Putamen (tissue), 1 donor: ENCODE data around the gene LRRC32.

Experiments
- DNase-seq: peaks from one replicate; pipeline ENCODE4 v3.0.0-alpha.2; 2016; ENCODE audit warnings: low spot score

Gene LRRC32

DNA sequence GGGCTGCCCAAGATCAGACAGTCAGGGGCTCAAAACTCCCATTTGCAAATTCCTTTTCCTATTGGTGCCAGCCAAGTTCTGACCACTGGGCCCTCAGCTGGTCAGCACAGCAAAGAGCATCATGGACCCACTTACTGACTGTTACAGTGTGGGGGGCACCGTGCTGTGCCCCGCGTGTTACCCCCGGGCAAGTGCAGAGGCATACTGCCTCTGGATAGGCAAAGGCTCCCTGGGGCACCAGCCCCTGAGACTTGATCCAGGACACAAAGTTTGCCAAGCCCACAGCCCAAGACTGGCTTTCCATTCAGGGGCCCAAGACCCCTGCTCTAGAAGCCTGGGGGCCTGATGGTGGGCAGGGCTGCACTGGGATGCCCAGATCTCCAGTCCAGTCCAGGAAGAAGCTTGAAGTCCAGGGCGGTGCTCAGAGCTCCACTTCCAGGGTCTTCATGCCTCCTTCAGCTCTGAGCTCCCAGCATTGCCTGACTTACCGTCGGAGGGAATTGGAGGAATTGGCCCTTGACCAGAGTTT is 6.6 kb downstream of the LRRC32 start:
- no peak for DNase-seq

DNA sequence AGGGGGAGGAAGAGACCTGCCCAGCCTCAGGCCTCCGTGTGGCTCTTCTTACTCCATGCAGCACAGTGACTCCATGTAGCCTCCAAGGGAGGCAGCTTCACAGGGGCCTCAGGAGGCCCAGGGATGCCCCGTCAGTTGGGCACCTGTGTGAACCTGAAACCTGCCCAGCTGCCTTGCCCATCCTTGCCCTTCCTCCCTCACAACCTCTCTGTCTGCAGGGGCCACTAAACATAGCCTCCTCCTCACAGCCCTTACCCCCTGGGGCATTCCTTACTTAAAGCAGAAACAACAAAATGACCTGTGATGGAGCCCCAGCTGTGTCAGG is 7.1 kb downstream of the LRRC32 start:
- DNase-seq, result no peak

DNA sequence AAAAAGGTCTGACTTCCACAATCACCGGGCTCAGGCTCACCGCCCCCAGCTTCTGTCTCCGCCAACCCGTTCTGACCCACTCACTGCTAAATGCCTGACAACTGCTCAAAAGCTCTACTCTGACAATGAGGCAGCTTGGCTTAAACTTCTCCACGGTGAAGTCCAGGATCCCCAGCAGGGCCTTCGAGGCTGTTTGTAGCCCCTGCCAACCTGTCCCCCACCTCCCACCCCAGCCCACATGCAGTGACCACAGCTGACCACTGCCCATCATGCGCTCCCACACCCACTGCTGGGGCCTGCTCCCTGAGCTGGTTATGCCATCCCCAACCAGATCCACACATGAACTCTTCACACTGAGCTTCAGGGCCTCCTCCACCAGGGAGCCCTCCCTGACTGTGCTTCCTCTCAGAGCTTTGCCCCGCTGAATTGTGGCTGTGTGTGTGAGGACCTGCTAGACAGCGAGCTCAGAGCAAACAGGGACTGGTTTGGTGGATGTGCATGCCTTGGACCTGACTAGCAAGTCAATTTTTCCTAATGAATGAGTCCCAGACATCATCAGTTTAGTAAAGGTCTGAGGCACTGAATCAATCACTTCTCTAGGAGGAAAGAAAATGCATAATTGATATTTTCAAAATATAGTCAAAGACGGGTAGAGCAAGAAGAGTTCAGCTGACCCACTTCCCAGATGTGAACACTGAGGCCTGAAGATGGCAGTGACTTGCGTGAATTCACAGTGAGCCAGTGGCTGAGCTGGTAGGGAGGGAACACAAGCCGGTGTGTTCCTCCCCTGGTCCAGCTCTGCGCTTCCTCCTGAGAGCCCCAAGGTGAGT is 7.7 kb downstream of the LRRC32 start:
- no peak for DNase-seq

DNA sequence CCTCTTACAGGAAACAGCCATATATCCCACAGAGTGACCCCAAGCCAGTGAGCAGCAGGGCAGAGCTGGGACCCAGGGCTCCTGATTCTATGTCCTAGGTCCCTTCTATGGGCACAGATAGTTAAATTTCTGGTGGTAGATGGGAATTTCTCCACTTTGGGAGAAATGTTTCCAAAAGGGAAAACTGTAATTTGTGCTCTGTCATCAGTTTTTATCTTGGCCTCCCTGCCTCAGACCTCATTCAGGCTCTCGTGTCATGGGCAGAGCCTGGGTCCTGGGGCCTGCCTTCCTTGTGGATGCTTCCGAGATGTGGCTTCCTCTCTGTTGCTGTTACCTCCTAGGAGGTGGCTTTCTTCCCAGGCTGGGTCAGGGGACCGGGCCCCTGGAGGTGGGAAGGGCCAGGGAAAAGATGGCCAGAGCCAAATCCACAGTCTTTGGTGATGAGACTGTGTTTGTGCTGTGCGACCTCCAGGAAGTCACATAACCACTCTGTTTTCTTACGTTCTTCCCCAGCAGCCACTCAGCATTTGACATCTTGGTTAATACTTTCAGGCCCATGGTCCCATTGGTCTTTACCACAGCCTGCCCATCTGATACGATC is 8.6 kb downstream of the LRRC32 start:
- no peak for DNase-seq

DNA sequence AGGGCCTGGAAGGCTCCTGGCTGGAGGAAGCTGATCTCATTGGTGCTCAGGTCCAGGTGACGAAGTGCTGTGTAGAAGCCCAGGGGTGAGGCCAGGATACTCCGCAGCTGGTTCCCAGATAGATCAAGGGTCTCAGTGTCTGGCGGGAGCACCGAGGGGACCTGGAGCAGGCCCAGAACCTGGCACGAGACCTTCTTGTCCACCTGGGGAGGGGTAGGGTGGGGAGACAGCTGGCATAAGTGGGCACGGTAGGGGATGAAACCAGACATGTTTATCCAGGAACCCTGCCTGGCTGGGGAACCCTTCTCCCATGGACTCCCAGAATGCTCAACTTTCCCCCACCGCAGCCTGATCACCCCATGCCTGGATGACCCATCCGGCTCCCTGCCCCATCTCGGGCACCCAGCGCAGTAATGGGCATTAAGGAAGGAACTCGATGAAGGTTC is 9.2 kb downstream of the LRRC32 start:
- no peak for DNase-seq

DNA sequence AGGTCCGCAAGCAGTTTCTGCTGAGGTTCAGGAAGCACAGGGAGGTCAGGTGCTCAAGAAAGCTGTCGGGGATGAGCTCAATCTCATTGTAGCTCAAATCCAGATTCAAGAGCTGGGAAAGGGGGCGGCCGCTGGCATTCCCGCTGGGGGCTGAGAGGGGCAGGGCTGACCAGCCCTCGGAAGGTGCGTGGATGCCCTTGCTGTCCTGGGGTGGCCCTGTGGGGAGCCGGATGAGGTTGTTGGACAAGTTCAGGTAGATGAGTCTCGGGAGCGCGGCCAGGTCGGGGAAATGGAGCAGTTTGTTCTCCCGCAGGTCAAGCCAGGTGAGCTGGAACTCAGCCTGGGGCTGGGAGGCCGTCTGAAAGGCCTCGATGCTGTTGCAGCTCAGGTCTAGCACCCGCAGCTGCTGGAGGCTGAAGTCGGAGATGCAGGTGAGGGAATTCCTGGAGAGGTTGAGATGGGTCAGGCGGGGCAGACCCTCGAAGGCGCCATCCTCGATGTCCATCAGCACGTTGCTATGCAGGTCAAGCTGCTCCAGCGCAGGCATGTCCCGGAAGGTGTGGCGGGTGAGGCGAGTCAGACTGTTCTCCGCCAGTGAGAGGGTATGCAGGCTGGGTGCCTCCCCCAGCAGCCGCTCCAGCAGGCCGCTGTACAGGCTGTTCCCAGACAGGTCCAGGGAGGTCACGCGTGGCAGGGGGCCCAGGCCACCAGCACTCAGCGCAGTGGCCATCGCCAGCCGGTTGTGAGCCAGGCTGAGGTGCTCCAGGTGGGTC is 9.8 kb downstream of the LRRC32 start:
- DNase-seq, result no peak

DNA sequence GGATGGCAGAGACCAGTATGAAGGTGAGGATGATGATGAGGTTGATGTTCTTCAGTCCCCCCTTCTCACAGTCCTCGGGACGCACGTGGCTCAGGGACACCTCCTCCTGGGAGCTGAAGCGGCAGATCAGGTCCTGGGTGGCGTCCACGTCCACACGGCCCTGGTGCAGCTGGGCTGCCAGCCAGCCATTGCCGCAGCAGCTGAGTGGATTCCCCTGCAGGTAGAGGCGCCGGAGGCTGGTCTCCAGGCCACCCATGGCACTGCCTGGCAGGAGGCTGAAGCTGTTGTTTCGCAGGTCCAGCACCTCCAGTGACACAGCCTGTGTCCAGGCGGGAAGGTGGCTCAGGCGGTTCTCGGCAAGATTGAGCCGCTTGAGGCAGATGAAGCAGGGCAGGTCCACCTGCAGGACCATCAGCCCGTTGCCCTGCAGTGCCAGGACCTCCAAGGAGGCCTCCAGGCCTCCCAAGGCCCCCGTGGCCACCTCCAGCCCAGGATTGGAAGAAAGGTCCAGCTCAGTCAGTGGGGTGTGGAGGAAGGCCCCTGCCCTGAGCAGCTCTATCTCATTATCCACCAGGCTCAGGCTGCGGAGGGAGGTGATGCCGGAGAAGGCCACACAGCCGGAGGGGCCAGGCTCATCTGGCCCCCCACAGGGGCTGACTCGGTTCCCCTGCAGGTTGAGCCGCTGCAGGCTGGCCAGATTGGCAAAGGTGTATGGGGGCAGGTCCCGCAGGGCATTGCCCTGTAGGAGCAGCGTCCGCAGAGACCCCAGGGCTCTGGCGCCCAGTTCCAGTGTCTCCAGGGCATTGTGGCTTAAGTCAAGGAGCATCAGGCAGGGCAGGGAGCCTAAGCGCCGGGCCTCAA is 10.6 kb downstream of the LRRC32 start:
- no peak for DNase-seq

DNA sequence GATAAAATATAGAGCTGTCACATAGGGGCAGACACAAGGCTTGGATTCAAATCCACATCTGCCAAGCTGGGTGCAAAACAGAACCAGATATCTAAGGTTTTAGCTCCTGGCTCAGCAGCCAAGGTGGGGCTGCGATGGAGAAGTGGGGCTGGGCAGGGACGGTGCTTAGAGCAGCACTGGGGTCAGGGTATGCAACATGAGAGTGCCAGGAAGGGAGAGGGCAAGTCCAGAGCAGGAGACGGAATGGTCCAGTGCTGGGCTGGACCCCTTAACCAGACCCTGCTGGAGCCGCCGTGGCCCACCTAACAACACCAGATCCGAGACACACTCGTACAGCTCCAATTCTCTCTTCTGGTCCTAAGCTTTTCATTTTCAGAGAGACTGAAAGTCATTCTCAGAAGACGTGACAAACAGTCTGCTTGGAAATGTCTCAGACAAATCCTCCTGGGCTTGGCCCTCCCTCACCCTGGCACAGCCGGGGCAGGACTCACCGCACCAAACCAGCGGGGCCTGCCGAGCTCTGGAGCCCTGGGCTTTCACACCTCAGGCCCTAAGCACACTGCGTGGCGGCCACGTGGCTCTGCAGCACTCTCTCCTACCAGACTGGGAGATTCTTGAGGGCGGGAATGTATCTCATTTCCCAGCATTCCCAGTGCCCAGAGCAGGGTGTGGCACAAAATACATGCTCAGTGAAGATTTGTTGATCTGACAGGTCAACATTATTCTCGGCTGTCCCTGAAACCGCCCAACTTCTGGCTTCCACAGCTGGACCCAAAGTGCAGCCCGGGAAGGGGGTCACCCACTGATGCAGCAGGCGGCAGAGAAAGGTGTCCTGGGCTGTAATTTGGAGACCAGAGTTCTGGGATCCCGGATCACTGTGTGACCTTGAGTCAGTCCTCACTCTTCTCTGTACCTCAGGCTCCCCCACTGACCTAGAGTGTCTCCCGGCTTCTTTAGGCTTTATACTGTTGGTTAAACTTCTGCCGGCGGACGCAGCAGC is 11.6 kb downstream of the LRRC32 start:
- DNase-seq, result no peak

DNA sequence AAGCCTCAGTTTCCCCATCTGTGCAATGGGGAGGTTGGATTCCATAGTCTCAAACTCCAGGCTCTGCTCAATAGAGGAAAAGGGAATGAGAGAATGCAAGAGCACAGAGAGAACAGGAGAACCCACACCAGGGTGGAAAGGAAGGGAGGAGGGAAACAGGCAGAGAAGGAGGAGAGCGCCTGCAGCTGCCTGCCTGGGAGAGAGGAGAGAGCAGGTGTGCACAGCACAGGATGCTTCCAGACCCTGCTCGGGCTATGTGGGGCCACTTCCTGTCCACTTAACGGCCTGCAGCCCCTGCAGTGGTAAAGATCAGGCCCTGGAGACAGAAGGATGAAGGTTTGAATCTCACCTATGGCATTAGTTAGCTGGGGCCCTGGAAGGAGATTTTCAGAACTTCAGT is 12.3 kb downstream of the LRRC32 start:
- no peak for DNase-seq

DNA sequence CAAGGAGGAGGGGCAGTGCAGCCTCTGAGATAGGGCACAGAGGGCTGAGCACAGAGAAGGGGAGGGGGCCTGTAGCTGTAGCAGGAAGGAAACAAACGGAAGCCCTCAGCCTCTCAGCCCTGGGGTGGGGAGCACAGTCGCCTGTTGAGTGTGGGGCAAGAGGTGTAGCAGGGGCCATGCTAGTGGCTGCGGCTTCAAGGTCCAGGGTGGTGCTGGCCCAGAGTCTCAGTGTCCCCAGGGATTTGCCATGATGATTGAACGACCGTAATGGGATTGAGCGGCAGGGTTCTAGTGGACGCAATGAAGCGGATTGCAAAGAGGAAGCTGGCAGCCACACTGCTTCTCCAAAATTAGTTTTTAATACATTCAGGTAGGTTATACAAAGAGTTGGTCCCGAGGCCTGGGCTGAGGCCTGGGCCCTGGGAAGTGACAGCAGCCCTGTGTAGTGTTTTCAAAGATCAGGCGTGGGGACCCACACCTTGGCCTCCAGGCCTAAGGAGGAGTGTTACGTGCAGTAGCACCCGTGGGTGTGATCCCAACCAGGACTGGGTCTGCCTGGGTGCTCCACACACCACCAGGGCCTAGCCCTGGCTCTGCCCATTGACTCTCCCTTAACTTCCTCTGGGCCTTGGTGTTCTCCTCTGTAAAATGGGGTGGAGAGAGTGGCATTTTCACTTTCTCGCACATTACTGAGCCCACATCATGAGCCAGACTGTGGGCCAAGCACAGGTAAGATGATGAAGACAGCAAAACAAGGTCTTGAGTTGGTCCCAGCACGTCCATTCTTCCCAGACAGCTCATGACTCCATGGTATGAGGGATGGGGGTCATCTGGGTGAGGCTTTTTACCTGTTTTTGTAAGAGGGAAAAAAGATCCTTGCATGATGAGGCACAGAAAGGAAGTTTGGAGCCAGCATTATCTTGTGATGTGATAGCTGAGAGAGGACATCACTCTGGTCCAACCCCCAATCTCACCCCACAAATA is 13.1 kb downstream of the LRRC32 start:
- no peak for DNase-seq

DNA sequence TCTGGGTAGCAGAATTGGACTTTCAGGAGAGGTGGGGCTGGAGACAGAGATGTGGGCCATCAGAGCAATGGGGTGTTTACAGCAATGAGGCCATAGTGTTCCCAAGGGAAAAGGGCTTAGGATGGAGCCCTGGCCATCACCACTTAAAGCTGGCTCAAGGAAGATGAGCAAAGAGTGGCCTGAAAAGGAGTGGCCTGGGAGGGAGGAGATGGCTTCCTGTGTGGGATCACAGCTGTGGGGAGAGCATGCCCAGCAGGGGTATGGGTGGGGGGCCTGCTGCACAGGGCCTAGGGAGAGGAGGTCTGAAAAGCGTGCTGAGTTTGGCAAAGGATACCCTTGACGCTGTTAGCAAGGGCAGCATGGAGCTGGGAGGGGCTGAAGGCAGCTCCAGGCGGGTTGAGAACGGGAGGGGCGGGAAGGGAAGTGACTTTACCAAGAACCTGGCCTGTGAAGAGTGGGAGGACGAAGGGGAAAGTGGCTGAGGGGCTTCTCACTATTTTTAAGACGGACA is 13.9 kb downstream of the LRRC32 start:
- no peak for DNase-seq

DNA sequence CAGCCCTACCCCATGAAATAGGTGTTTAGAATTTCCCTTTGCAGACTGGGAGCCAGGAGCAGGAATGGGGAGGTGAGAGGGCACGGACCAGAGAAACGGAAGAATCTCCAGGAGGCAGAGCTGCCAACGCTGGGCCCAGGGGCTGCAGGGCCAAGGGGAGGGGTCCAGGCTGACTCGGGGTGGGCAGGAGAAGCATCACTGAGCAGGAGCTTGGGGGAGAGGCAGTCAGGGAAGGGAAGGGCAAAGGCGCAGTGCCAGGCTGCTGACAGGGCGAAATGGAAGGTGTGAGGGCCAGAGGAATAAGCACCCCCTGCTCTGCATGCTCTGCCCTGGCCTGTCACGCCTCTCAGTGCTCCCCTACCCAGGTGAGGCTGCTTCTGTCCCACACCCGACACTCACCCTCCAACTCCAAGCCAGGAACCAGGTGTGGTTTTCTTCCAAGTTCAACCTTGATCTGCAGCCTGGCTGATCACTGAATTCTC is 14.5 kb downstream of the LRRC32 start:
- DNase-seq, result no peak

DNA sequence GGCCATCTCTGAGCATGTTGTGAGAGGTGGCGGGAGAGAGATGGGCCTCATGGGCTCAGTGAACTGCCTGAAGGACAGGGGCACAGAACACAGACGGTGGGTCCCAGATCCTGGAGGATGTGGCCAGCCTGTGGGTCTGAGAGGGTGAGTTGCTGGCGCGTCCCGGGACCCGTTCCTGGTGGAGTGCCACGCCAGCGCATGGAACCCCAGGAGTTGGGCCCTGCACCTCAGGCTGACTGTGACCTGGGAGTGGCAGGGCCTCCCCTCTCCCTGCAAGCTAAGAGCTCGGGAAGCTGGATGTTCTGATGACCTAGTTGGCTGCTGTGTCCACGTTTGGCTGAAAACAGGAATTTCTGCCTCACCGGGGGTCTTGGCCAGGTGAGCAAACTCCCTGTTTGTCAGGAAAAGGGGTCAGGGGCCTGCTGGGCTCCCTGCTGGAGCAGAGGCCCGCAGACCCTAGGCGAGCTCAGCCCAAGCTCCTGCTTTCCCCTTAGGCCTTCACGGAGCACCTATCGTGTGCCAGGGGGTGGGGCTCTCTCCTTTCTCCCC is 15.0 kb downstream of the LRRC32 start:
- no peak for DNase-seq

DNA sequence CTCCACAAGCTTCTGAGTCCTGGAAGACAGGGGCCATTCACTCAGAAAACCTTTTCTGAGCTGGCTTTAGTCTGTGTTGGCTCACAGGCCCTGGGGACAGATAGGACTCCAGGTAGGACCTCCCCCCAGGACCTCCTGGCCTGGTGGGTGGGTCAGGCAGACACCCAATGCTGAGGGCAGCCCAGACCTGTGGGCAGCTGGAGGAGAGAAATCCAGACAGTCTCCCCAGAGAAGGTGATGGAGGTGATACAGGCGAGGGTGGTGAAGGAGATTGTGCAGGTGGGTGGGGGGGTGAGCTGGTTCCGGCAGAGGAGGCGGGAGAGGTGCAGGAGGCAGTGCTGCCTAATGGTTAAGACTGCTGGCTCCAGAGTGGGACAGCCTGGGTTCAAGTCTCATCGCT is 15.6 kb downstream of the LRRC32 start:
- no peak for DNase-seq

DNA sequence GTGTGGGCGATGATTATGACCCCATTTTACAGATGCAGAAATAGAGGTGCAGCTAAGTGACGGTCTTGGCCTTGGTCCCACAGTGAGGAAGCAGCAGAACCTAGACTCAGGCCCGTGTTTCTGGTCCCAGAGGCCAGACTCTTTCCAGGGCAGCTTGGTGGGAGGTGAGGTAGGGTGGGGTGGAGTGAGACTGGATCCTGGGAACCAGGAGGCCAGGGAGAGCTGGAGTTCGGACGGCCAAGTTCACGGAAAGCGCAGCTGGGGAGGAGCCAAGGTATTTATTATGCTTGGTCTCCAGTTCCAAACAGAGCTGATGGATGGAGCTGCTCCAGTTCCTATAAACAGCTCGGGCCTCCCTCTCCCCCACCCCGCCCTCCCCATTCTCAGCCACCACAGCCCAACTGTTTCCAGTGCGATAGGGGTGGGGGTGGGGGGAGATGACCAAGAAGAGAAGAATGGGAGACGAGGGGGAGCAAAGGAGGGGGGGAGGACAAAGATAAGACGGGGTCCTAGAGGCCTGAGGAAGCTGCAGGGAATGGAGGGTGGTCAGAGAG is 16.2 kb downstream of the LRRC32 start:
- DNase-seq, result no peak

DNA sequence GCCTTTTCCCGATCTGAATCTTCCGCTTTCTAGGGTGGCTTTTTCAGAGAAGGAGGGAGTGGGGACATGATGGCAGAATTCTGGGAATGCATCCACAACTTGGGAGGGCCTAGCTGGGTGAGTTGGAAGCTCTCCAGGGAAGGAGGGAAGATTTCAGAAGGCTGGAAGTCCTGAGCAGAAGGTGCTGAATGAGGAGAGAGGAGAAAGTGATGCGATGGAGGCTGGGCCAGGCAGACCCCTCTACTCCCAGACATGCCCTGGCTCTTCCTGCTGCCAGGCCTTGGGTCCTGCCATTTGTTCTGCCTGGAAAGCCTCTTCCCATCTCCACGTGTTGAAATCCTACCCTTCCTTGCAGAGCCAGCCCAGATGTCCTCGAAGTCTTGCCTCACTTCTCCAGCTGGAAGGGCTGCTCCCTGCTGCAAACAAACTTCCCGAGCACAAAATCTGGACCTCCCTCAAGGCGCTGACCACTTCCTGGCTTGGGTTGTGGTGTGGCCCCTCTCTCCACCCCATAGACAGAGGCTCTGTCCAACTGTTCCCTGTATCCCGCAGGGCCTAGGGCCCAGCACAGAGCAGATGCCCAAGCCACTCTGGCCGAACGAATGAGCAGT is 16.8 kb downstream of the LRRC32 start:
- no peak for DNase-seq

DNA sequence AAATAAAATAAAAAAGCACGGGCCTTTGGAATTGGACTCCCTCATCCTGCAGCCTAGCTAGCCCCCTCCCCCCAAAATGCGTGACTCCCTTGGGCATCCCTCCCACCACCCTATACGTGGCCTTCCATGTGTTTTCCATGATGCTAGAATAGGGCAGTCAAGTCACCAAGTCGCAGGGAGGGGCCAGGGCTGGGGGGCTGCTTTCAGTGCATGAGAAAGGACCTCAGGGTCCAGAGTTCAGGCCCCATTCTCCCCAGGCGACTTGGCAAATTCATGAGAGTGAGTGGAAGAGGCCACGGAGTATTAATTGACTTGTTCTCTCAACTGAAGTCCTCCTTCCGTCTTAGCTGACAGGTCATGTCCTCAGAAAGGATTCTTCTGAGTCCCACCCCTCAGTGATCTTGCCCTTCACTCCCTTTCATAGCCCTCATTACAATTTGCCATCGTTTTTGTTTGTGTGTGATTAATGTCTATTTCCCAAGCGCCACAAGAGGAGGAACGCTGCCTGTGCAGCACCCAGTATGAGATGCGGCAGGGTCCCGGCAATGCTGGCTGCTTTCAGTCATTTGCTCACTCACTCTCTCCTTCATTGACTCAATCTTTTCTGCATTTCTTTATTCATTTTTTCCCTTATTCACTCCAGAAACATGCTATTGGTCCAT is 17.4 kb downstream of the LRRC32 start:
- DNase-seq, result no peak
